Left renal cortex interstitium (tissue), 4 donors: Measurements from ENCODE around the gene MACROH2A1. TPM values are rescaled to one million over a fixed set of nuclear protein-coding genes. Genes with fewer than 3 reads are reported as not detected.

Experiments
- DNase-seq, 4 donors: peaks; one replicate each; pipeline ENCODE4 v3.0.0-alpha.2; 2013; ENCODE audit warnings: low read depth in 4 of 4, low spot score in 2 of 4, missing footprints in 1 of 4
- polyA plus RNA-seq, 4 donors: library from polyadenylated mRNA; unstranded; fragments of 120-200 nt; gene quantifications; one replicate each; pipeline ENCODE4 v1.2.1, GENCODE V29; 2013; ENCODE audit not compliant: insufficient read length in 4 of 4

MACROH2A1 gene
- polyA plus RNA-seq, 4 donors = 189 to 265 (median 225) TPM

DNA sequence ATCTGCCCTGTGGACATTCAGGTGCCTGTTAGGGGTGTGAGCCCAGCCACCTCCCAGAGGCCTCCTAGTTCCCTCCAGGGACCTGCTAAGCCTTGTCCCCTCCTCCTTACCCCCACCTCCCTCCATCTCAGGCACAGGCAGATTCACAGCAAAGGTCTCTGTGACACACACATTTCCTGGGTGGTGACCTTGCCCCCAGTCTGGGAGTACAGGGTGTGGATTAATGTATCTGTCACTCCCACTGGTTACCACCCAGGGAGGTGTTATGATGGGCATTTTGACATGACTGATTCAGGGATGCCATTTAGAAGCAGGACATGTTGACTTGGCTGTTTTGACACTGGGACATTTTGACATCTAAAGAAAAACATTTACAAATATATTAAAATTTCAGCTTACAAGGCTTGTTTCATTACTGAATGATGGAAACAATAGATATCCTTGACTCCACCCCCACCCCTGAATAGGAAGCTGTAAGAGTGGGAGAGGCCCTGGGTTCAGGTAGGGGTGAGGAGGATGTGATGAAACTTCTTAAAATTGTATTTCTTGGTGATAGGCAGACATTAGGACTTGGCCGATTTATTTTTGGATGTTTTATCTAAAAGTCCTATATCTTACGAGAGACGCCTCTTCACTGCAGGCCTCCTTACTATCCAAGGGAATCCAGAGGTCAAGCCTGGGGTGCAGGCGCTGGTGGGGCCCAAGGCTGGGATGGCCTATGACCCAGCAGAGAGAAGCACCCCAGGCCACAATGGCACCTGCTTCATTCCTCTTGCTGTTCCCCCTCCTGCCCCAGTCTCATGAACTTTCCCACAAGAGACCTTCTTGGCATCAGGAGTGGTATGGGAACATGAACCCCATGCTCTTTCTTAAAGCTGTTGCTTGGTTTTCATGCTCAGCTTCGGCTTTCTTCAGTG, 101.9 kb downstream of the MACROH2A1 start:
- DNase-seq = no peak

DNA sequence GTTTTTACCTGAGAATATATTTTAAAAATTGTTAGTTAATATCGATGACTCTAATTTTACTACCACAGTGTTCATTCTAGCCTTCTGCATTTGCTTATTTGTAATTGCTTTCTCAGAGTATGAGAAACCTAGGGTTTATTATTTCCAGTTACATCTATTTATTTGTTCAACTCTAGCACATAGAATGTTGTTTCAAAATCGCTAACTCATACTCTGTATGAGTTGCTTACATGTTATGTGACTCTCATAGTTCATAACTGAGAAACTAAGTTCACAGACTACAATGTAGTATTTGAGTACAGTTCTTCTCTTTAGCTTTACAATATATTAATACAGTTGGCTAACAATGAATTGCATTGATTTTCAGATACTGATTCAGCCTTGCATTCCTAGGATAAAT, 103.2 kb downstream of the MACROH2A1 start:
- no peak for DNase-seq

DNA sequence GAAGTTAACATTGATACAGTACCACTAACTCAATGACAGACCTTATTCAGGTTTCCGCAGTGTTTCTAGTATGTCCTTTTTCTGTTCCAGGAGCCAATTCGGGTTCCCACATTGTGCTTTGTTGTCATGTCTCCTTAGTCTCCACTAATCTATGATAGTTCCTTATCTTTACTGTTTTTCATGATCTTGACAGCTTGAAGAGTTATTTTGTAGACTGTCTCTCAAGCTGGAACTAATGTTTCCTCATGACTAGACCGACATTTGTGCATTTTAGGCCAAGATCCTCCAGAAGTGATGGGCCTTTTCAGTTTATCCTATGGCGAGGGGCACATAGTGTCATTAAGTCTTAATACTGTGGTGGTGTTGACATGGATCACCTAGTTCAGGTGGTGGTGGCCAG, 104.2 kb downstream of the MACROH2A1 start:
- no peak for DNase-seq

DNA sequence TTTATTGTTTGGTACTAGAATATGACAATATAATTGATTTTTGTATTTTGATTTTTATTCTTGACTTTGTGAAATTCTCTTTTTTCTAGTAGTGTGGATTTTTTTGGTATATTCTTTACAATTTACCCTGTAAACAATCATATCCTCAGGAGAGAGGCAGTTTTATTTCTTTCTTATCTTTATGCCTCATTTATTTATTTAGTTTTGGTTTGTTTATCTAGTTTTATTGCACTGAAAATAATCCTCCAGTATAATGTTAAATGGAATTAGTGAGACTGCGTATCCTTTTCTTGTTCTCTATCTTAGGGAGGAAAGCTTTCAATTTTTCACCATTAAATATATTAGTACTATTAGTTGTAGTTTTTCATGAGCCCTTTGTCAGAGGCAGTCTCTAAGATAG, 109.4 kb downstream of the MACROH2A1 start:
- DNase-seq = no peak

DNA sequence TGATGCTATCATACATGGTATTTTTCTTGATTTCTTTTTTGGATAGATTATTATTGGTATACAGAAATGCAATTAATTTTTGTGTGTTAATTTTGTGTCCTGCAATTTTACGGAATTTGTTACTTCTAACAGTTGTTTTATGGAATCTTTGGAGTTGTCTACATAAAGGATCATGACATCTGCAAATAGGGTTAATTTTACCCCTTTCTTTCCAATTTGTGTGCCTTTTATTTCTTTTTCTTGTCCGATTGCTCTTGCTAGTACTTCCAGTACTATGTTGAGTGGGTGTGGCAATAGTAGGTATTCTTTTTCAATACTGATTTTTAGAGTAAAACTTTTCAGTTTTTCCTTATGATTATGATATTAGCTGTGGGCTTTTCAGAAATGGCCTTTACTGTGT, 111.5 kb downstream of the MACROH2A1 start:
- DNase-seq = no peak

Other genes with a start within 250 kb of the MACROH2A1 start
- gene DCANP1, start 48.1 kb upstream of the MACROH2A1 start, polyA plus RNA-seq = under 1 TPM in 2 of 4 donors, not detected in 2; 0.03 to 0.07 TPM
- gene TIFAB, start 53.1 kb upstream of the MACROH2A1 start, polyA plus RNA-seq = under 1 TPM; 0.05 to 0.23 (median 0.21) TPM
- not detected for gene NEUROG1, start 136.7 kb upstream of the MACROH2A1 start, polyA plus RNA-seq
- gene CXCL14, start 179.8 kb upstream of the MACROH2A1 start, polyA plus RNA-seq = 10 to 100 TPM; 24.9 to 45.0 (median 36.3) TPM